Hepatocyte (in vitro differentiated cells): Measurements from ENCODE around the gene PRADC1.

Experiments used
- CTCF ChIP-seq: fragments of 200-600 bp; sonication (generic); IDR thresholded peaks from 2 replicates; pipeline ENCODE4 v1.5.1; 2016; ENCODE audit warnings: antibody characterized with exemption, mild to moderate bottlenecking; ENCODE audit not compliant: poor library complexity
- EZH2 ChIP-seq: fragments of 200-600 bp; sonication (generic); IDR thresholded peaks from 2 replicates; pipeline ENCODE4 v1.6.1; 2016; ENCODE audit warnings: antibody characterized with exemption, mild to moderate bottlenecking, borderline replicate concordance
- EZH2phosphoT487 ChIP-seq: fragments of 200-600 bp; sonication (generic); IDR thresholded peaks from one replicate; pipeline ENCODE4 v1.6.1; 2018; ENCODE audit warnings: antibody characterized with exemption, mild to moderate bottlenecking, low read depth, moderate library complexity; ENCODE audit not compliant: unreplicated experiment, severe bottlenecking

- no peak for TF ChIP-seq CTCF
- TF ChIP-seq EZH2, result no peak
- TF ChIP-seq EZH2phosphoT487, result no peak
Measured at GRCh38 chr2:73227086-73227485, 6.0 kb downstream of the PRADC1 start.
